GM12801 (cell line): ENCODE data around the gene ENPP6.

Source experiments
- CTCF ChIP-seq: IDR thresholded peaks from one replicate; pipeline ENCODE4 v1.5.1; 2011; ENCODE audit warnings: control low read depth; ENCODE audit not compliant: insufficient read length; ENCODE audit errors: extremely low read depth

ENPP6 gene

GRCh38 chr4:184197536-184198082, 20.1 kb downstream of the ENPP6 start:
- TF ChIP-seq CTCF = no peak

GRCh38 chr4:184196730-184197385, 20.8 kb downstream of the ENPP6 start:
- no peak for TF ChIP-seq CTCF

- no peak for TF ChIP-seq CTCF
Observed at GRCh38 chr4:184193556-184194525, 23.8 kb downstream of the ENPP6 start.

GRCh38 chr4:184192933-184193332, 24.7 kb downstream of the ENPP6 start:
- no peak for TF ChIP-seq CTCF

- TF ChIP-seq CTCF = no peak
Observed at GRCh38 chr4:184191267-184191666, 26.4 kb downstream of the ENPP6 start.

- TF ChIP-seq CTCF = no peak
Observed at GRCh38 chr4:184190711-184191110, 27.0 kb downstream of the ENPP6 start.

GRCh38 chr4:184189966-184190365, 27.7 kb downstream of the ENPP6 start:
- TF ChIP-seq CTCF = no peak
